Measurements from ENCODE around the gene ECM2.

DNA sequence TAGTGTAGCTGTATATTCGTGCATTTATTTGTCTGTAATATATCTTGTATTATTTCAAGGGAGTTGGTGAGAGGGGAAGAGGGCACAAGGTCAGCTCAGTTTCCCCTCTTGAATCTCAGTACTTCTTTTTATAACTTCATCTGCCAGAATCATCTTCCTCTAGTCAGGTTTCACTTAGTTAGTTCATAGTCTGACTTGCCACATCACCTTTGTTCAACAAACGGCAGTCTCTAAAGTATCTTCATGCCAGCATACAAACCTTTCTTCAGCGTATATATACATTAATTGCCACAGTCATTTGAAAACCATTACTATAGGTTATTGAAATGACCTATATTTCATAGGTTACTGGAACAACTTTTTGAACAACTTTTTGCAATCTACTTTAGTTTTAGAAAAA, 1.6 kb downstream of the ECM2 start:
- TF ChIP-seq CTCF (IDR thresholded peaks at IDR 0.05) (no peak), POLR2A (IDR thresholded peaks at IDR 0.05) (no peak), POLR2AphosphoS5 (IDR thresholded peaks at IDR 0.05) (no peak)
